OCI-LY7 (cell line): ENCODE results near the gene OPCML. TPM values are rescaled to one million over a fixed set of nuclear protein-coding genes. Genes with fewer than 3 reads are reported as not detected.

ENCODE experiments used
- BruUV-seq: library from RNA; stranded (reverse); fragments of 400-500 nt; replicated peaks from 2 replicates; lab custom pipeline; 2021; lab: Mats Ljungman, UMichigan
- CTCF ChIA-PET: fragments of 300-600 bp; sonication (Branson Sonifier 250); formaldehyde crosslinking; loops from one replicate; lab custom pipeline; 2022; ENCODE audit warnings: antibody characterized with exemption; ENCODE audit not compliant: unreplicated experiment; lab: Charles Lee
- POLR2A ChIA-PET: fragments of 300-600 bp; sonication (Branson Sonifier 250); formaldehyde crosslinking; loops from one replicate; lab custom pipeline; 2022; ENCODE audit warnings: antibody characterized with exemption; lab: Charles Lee
- DNase-seq: peaks from one replicate; pipeline ENCODE4 v3.0.0-alpha.2; 2015; ENCODE audit warnings: low spot score
- H2AFZ ChIP-seq: fragments of 200-600 bp; sonication (generic), shearing (Covaris generic); 2 replicates; pipeline ENCODE4 v1.6.1; 2014; ENCODE audit warnings: mild to moderate bottlenecking, antibody characterized with exemption, low read length, moderate library complexity
- H3K27ac ChIP-seq: fragments of 200-600 bp; sonication (generic); 2 replicates; pipeline ENCODE4 v1.5.1; 2014; ENCODE audit warnings: mixed run types, low read depth, mild to moderate bottlenecking, moderate library complexity, low read length, inconsistent platforms; ENCODE audit not compliant: poor library complexity, severe bottlenecking
- H3K36me3 ChIP-seq: fragments of 200-600 bp; sonication (generic); 2 replicates; pipeline ENCODE4 v1.6.1; 2014; ENCODE audit warnings: mild to moderate bottlenecking, antibody characterized with exemption, low read length, moderate library complexity, mixed read lengths; ENCODE audit not compliant: insufficient read depth
- H3K4me1 ChIP-seq: fragments of 200-600 bp; sonication (generic); 2 replicates; pipeline ENCODE4 v1.5.1; 2014; ENCODE audit warnings: mild to moderate bottlenecking, low read length; ENCODE audit not compliant: insufficient read depth, poor library complexity, severe bottlenecking
- H3K4me2 ChIP-seq: fragments of 200-600 bp; sonication (generic); 2 replicates; pipeline ENCODE4 v1.6.1; 2014; ENCODE audit warnings: mild to moderate bottlenecking, low read length
- H3K4me3 ChIP-seq: fragments of 200-600 bp; sonication (generic); 2 replicates; pipeline ENCODE4 v1.5.1; 2014; ENCODE audit warnings: mild to moderate bottlenecking, low read depth, low read length; ENCODE audit not compliant: poor library complexity, severe bottlenecking
- H3K79me2 ChIP-seq: fragments of 200-600 bp; sonication (generic); 2 replicates; pipeline ENCODE4 v1.6.1; 2016; ENCODE audit warnings: low read depth, mild to moderate bottlenecking, low read length, moderate library complexity, mixed read lengths; ENCODE audit not compliant: insufficient read depth
- H3K9me2 ChIP-seq: fragments of 200-600 bp; sonication (generic); 2 replicates; pipeline ENCODE4 v1.6.1; 2016; ENCODE audit warnings: mild to moderate bottlenecking, low read length, mixed read lengths; ENCODE audit not compliant: insufficient read depth
- H3K9me3 ChIP-seq: fragments of 200-600 bp; sonication (generic); 2 replicates; pipeline ENCODE4 v1.6.1; 2014; ENCODE audit warnings: mild to moderate bottlenecking, mixed run types, low read length, mixed read lengths
- H4K20me1 ChIP-seq: fragments of 200-600 bp; sonication (generic); 2 replicates; pipeline ENCODE4 v1.6.1; 2014; ENCODE audit warnings: mild to moderate bottlenecking, antibody characterized with exemption, low read length, moderate library complexity, mixed read lengths; ENCODE audit not compliant: insufficient read depth
- CTCF ChIP-seq: fragments of 200-600 bp; sonication (generic); conservative IDR thresholded peaks from 2 replicates; pipeline ENCODE4 v1.5.1; 2014; ENCODE audit warnings: mild to moderate bottlenecking, antibody characterized with exemption, low read length, moderate library complexity, mixed read lengths
- EZH2phosphoT487 ChIP-seq: fragments of 200-600 bp; sonication (generic); IDR thresholded peaks from 2 replicates; pipeline ENCODE4 v1.6.1; 2018; ENCODE audit warnings: low read depth, borderline replicate concordance, mild to moderate bottlenecking, mixed run types, antibody characterized with exemption, low read length, moderate library complexity, mixed read lengths
- intact Hi-C: fragments of 100-400 bp; cut with micrococcal nuclease; formaldehyde crosslinking; loops from one replicate; pipeline ENCODE4 v1.10.0; 2022; ENCODE audit not compliant: unreplicated experiment
- total RNA-seq, 2 experiments: library from RNA; depleted of rRNA in 1 of 2; stranded (reverse); fragments of >200 nt in 1 of 2; shearing (Covaris generic) in 1 of 2; gene quantifications; 2 replicates each; pipeline ENCODE4 v1.2.3, GENCODE V29; 2014 to 2022

Gene OPCML
- total RNA-seq, 2 experiments from 2014 or later = not detected

- POLR2A ChIA-PET = interaction anchor here (0.6 kb wide), 1 partner anchor 35 kb away, joined by 3 read pairs; no protein-coding TSS in a partner anchor
- BruUV-seq = no TSS peak
- DNase-seq = peak; percentile 43
- TF ChIP-seq EZH2phosphoT487 (no peak), CTCF (peak; percentile 88)
- H3K36me3 ChIP-seq = no peaks in the 10 kb centered on the region
- H3K9me3 ChIP-seq = no peaks in the 10 kb centered on the region
- no peak overlapping the region for H2AFZ ChIP-seq
- CTCF ChIA-PET = no interaction called here
- intact Hi-C loops = loop anchor here (2.0 kb wide), 1 partner anchor 84 kb away; no protein-coding TSS in a partner anchor
- H3K9me2 ChIP-seq = no peaks in the 10 kb centered on the region
- H3K4me2 ChIP-seq = no peak overlapping the region
- H3K79me2 ChIP-seq = no peaks in the 10 kb centered on the region
- no peak overlapping the region for H3K27ac ChIP-seq
- H3K4me1 ChIP-seq = no peaks in the 10 kb centered on the region
- no peak overlapping the region for H3K4me3 ChIP-seq
- no peaks in the 10 kb centered on the region for H4K20me1 ChIP-seq
Measured at GRCh38 chr11:133078591-133079404, 453.5 kb downstream of the OPCML start.

- DNase-seq = no peak
- Histone ChIP-seq H3K36me3 (no peaks in the 10 kb centered on the region), H3K4me3 (no peak overlapping the region), H4K20me1 (no peaks in the 10 kb centered on the region), H3K27ac (no peak overlapping the region), H3K9me2 (no peaks in the 10 kb centered on the region), H3K4me2 (no peak overlapping the region), H3K9me3 (no peaks in the 10 kb centered on the region), H3K79me2 (no peaks in the 10 kb centered on the region), H2AFZ (no peak overlapping the region), H3K4me1 (no peaks in the 10 kb centered on the region)
- TF ChIP-seq EZH2phosphoT487 (no peak), CTCF (no peak)
- ChIA-PET CTCF (no interaction called here), POLR2A (no interaction called here)
- no TSS peak for BruUV-seq
- intact Hi-C loops = loop anchor here (2.0 kb wide), 1 partner anchor 85 kb away; no protein-coding TSS in a partner anchor
Measured at GRCh38 chr11:133078012-133078411, 454.3 kb downstream of the OPCML start.

DNA sequence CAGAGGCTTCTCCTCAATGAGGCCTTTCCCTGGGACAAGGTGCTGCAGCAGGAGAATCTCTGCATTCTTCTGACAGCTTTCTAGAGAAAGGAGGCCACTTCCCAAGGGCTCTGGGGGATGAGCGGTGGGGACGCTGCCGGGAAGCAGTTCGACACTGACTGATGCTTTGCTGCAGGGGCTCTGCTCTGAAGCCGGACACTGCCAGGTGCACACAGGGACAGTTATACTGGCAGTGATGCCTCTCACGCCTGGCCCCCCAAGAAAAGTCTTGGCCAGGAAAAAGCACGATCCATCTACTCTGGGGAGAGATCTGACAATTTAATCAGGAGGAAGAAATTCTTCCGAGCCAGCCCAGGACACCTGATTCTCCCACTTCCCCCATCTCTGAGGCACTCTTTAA, 456.9 kb downstream of the OPCML start:
- no peaks in the 10 kb centered on the region for H4K20me1 ChIP-seq
- H3K36me3 ChIP-seq = no peaks in the 10 kb centered on the region
- H3K4me2 ChIP-seq = no peak overlapping the region
- intact Hi-C loops = no loop called here
- DNase-seq = no peak
- no peak overlapping the region for H3K27ac ChIP-seq
- H3K9me3 ChIP-seq = no peaks in the 10 kb centered on the region
- H3K79me2 ChIP-seq = no peaks in the 10 kb centered on the region
- TF ChIP-seq CTCF (no peak), EZH2phosphoT487 (no peak)
- no peak overlapping the region for H3K4me3 ChIP-seq
- CTCF ChIA-PET = no interaction called here
- no peak overlapping the region for H2AFZ ChIP-seq
- no TSS peak for BruUV-seq
- H3K9me2 ChIP-seq = no peaks in the 10 kb centered on the region
- H3K4me1 ChIP-seq = no peaks in the 10 kb centered on the region
- POLR2A ChIA-PET = no interaction called here
